HepG2 (cell line): ENCODE data around the gene CNPY4. TPM values are rescaled to one million over a fixed set of nuclear protein-coding genes. Genes with fewer than 3 reads are reported as not detected.

ENCODE experiments used
- ATAC-seq: fragments of 200-7000 bp; cut with Tn5 transposase; 3 replicates; pipeline ENCODE4 v1.9.1; 2020; ENCODE audit warnings: mild to moderate bottlenecking, moderate library complexity
- BruUV-seq: library from RNA; stranded (reverse); fragments of 400-500 nt; replicated peaks from 2 replicates; lab custom pipeline; 2021; lab: Mats Ljungman, UMichigan
- CTCF ChIA-PET: fragments of 300-600 bp; formaldehyde crosslinking; extraction: SDS; loops from one replicate; lab custom pipeline; 2021; ENCODE audit warnings: low total read pairs, inconsistent platforms, low intra/inter-chr PET ratio; lab: Yijun Ruan, JAX
- POLR2A ChIA-PET: fragments of 350-600 bp; sonication (Branson Sonifier 250); formaldehyde crosslinking; loops from one replicate; lab custom pipeline; 2020; ENCODE audit warnings: antibody characterized with exemption, inconsistent platforms; lab: Yijun Ruan, JAX
- DNase-seq: peaks from one replicate; pipeline ENCODE4 v3.0.0-alpha.2; 2015; ENCODE audit warnings: low spot score
- FAIRE-seq: peaks from 3 replicates; lab custom pipeline; 2011; peaks lifted over from hg19 to GRCh38; lab: Jason Lieb, UNC
- H2AFZ ChIP-seq: one replicate; pipeline ENCODE4 v1.6.1; 2011; ENCODE audit warnings: low read length, inconsistent platforms
- H3K27ac ChIP-seq: fragments of 300-600 bp; 3 replicates; pipeline ENCODE4 v1.8.0; 2011; ENCODE audit warnings: mixed run types, mild to moderate bottlenecking, mixed read lengths, low read length, inconsistent platforms; ENCODE audit not compliant: insufficient read depth; ENCODE audit errors: extremely low read length
- H3K27me3 ChIP-seq, 2 experiments: fragments of 200-600 bp in 1 of 2; 2 replicates in 1 of 2; 3 replicates in 1 of 2; pipeline versions ENCODE4 v1.6.0 to v1.8.0; 2011; ENCODE audit warnings: low read length in 2 of 2, mild to moderate bottlenecking in 2 of 2, moderate library complexity in 2 of 2, inconsistent platforms in 1 of 2; ENCODE audit not compliant: insufficient read depth in 2 of 2, control insufficient read depth in 1 of 2
- H3K36me3 ChIP-seq, 2 experiments: fragments of 200-600 bp in 1 of 2; replicated peaks in 1 of 2; 2 replicates in 1 of 2; 3 replicates in 1 of 2; pipeline versions ENCODE4 v1.5.1 to v1.8.0; 2011; ENCODE audit warnings: low read length in 2 of 2, inconsistent platforms in 1 of 2; ENCODE audit not compliant: insufficient read depth in 2 of 2, control insufficient read depth in 1 of 2
- H3K4me1 ChIP-seq: 2 replicates; pipeline ENCODE4 v1.5.1; 2012; ENCODE audit warnings: low read length, inconsistent platforms; ENCODE audit not compliant: insufficient read depth
- H3K4me2 ChIP-seq: 2 replicates; pipeline ENCODE4 v1.6.0; 2011; ENCODE audit warnings: low read depth, low read length, inconsistent platforms
- H3K4me3 ChIP-seq, 3 experiments: fragments of 200-600 bp in 1 of 3; sonication (generic), shearing (Covaris generic) in 1 of 3; replicated peaks in 1 of 3; 2 replicates each; pipeline ENCODE4 v1.5.1; 2011 to 2016; ENCODE audit warnings: low read length in 3 of 3, inconsistent platforms in 2 of 3, low read depth in 2 of 3, mild to moderate bottlenecking in 2 of 3, control low read depth in 1 of 3, mixed read lengths in 1 of 3; ENCODE audit not compliant: insufficient read depth in 1 of 3
- H3K79me2 ChIP-seq: one replicate; pipeline ENCODE4 v1.6.1; 2011; ENCODE audit warnings: low read length, inconsistent platforms; ENCODE audit not compliant: insufficient read depth
- H3K9ac ChIP-seq: 2 replicates; pipeline ENCODE4 v1.6.0; 2011; ENCODE audit warnings: mild to moderate bottlenecking, low read depth, low read length, inconsistent platforms; ENCODE audit not compliant: insufficient read depth
- H3K9me3 ChIP-seq: 2 replicates; pipeline ENCODE4 v1.5.1; 2012; ENCODE audit warnings: mild to moderate bottlenecking, low read length
- H4K20me1 ChIP-seq: 2 replicates; pipeline ENCODE4 v1.6.0; 2011; ENCODE audit warnings: inconsistent platforms, mild to moderate bottlenecking, low read length, moderate library complexity; ENCODE audit not compliant: insufficient read depth
- CHCHD3 ChIP-seq: sonication (generic); formaldehyde crosslinking; IDR thresholded peaks from 2 replicates; pipeline ENCODE4 v1.8.0; 2022; ENCODE audit warnings: mild to moderate bottlenecking, missing genetic modification reagents, moderate library complexity
- EZH2 ChIP-seq: conservative IDR thresholded peaks from 2 replicates; pipeline ENCODE4 v1.6.1; 2012; ENCODE audit warnings: mild to moderate bottlenecking, low read depth, low read length, moderate library complexity
- FOXA1 ChIP-seq, 2 experiments: fragments of 450-650 bp in 1 of 2; sonication (generic) in 1 of 2; formaldehyde crosslinking in 1 of 2; IDR thresholded peaks; 2 replicates each; pipeline versions ENCODE4 v1.4.0 to v1.6.1; 2016 to 2020; ENCODE audit warnings: missing genetic modification reagents in 1 of 2
- FOXM1 ChIP-seq: sonication (generic); formaldehyde crosslinking; IDR thresholded peaks from 2 replicates; pipeline ENCODE4 v1.5.0; 2020; ENCODE audit warnings: missing genetic modification reagents
- GABPA ChIP-seq, 2 experiments: IDR thresholded peaks; 2 replicates each; pipeline ENCODE4 v1.6.1; 2011 to 2016; ENCODE audit warnings: low read depth in 2 of 2, low read length in 1 of 2, missing biosample characterization in 1 of 2, missing genetic modification characterization in 1 of 2
- GZF1 ChIP-seq: sonication (generic); formaldehyde crosslinking; IDR thresholded peaks from 2 replicates; pipeline ENCODE4 v1.5.1; 2020; ENCODE audit warnings: mild to moderate bottlenecking, missing genetic modification reagents
- ISL2 ChIP-seq: sonication (generic); formaldehyde crosslinking; IDR thresholded peaks from 2 replicates; pipeline ENCODE4 v1.5.0; 2020; ENCODE audit warnings: missing genetic modification reagents
- JUN ChIP-seq: sonication (generic); formaldehyde crosslinking; IDR thresholded peaks from 2 replicates; pipeline ENCODE4 v1.4.0; 2020; ENCODE audit warnings: mild to moderate bottlenecking, missing genetic modification reagents
- KDM5B ChIP-seq: sonication (generic); formaldehyde crosslinking; IDR thresholded peaks from 2 replicates; pipeline ENCODE4 v1.4.0; 2020; ENCODE audit warnings: missing genetic modification reagents, mild to moderate bottlenecking, borderline replicate concordance
- MIXL1 ChIP-seq: IDR thresholded peaks from 2 replicates; pipeline ENCODE4 v1.6.1; 2016
- NR2C2 ChIP-seq: sonication (generic); formaldehyde crosslinking; IDR thresholded peaks from 2 replicates; pipeline ENCODE4 v1.4.0; 2020; ENCODE audit warnings: missing genetic modification reagents, mild to moderate bottlenecking, moderate library complexity, borderline replicate concordance
- RFX3 ChIP-seq: IDR thresholded peaks from 2 replicates; pipeline ENCODE4 v1.6.1; 2016; ENCODE audit warnings: missing biosample characterization, missing genetic modification reagents
- RFXAP ChIP-seq: sonication (generic); formaldehyde crosslinking; IDR thresholded peaks from 2 replicates; pipeline ENCODE4 v1.4.0; 2020; ENCODE audit warnings: missing genetic modification reagents, borderline replicate concordance
- SALL2 ChIP-seq: sonication (generic); formaldehyde crosslinking; IDR thresholded peaks from 2 replicates; pipeline ENCODE4 v1.8.1; 2023; ENCODE audit warnings: mild to moderate bottlenecking, missing genetic modification reagents, inconsistent platforms
- SKI ChIP-seq: fragments of 450-650 bp; IDR thresholded peaks from one replicate; pipeline ENCODE4 v1.6.1; 2018; ENCODE audit warnings: mild to moderate bottlenecking; ENCODE audit not compliant: partially characterized antibody
- SP140L ChIP-seq: sonication (generic); formaldehyde crosslinking; IDR thresholded peaks from 2 replicates; pipeline ENCODE4 v1.4.0; 2020; ENCODE audit warnings: missing genetic modification reagents, borderline replicate concordance
- SPEN ChIP-seq: sonication (generic); formaldehyde crosslinking; IDR thresholded peaks from 2 replicates; pipeline ENCODE4 v1.5.1; 2020; ENCODE audit warnings: low read depth, mild to moderate bottlenecking, missing genetic modification reagents
- ZNF282 ChIP-seq: fragments of 450-650 bp; IDR thresholded peaks from 2 replicates; pipeline ENCODE4 v1.6.1; 2018; ENCODE audit not compliant: partially characterized antibody
- ZNF382 ChIP-seq: sonication (generic); formaldehyde crosslinking; IDR thresholded peaks from 2 replicates; pipeline ENCODE4 v1.5.0; 2020; ENCODE audit warnings: missing genetic modification reagents, mild to moderate bottlenecking, borderline replicate concordance
- ZNF432 ChIP-seq: sonication (generic); formaldehyde crosslinking; IDR thresholded peaks from 2 replicates; pipeline ENCODE4 v1.5.0; 2020; ENCODE audit warnings: missing genetic modification reagents, mild to moderate bottlenecking, borderline replicate concordance
- ZNF556 ChIP-seq: sonication (generic); formaldehyde crosslinking; IDR thresholded peaks from 2 replicates; pipeline ENCODE4 v1.4.0; 2020; ENCODE audit warnings: mild to moderate bottlenecking, missing genetic modification reagents, borderline replicate concordance
- ZNF644 ChIP-seq: IDR thresholded peaks from 2 replicates; pipeline ENCODE4 v1.6.1; 2016; ENCODE audit warnings: low read depth
- WGBS: methylation state at CpG from one replicate; pipeline ENCODE4 v1.1.6; 2017; ENCODE audit warnings: low lambda C conversion rate; 5-methylcytosine and 5-hydroxymethylcytosine counted together
- in situ Hi-C: cut with HindIII; loops from 2 replicates; pipeline ENCODE4 v1.10.0; 2017; ENCODE audit warnings: low pct_unique_long_range_greater_than_20kb; ENCODE audit not compliant: extremely low pct_ligation_motif_present
- intact Hi-C: fragments of 100-400 bp; cut with micrococcal nuclease; formaldehyde crosslinking; loops from one replicate; pipeline ENCODE4 v1.10.0; 2022; ENCODE audit not compliant: unreplicated experiment
- polyA plus RNA-seq, 8 experiments: library from polyadenylated mRNA; depleted of rRNA in 3 of 8; stranded (reverse) in 7 of 8; unstranded in 1 of 8; fragments of >200 nt; fragmentation: Illumina TruSeq in 4 of 8; extraction: Trizol in 4 of 8; gene quantifications; 2 replicates each; pipeline versions ENCODE4 v1.2.1 to v1.2.3, GENCODE V29; 2011 to 2016; ENCODE audit warnings: low read depth in 4 of 8, missing spikeins in 1 of 8, mixed read lengths in 1 of 8; ENCODE audit not compliant: insufficient read depth in 1 of 8
- total RNA-seq, 5 experiments: library from RNA; depleted of rRNA; stranded (reverse); fragments of >200 nt; fragmentation: Illumina TruSeq; extraction: Trizol; gene quantifications; 2 replicates each; pipeline ENCODE4 v1.2.3, GENCODE V29; 2016; ENCODE audit warnings: low read depth in 1 of 5
- TF ChIP-seq, protein P1 (sequence below): sonication (generic); formaldehyde crosslinking; IDR thresholded peaks from 2 replicates; pipeline ENCODE4 v1.8.0; 2022; ENCODE audit warnings: missing genetic modification reagents, mild to moderate bottlenecking, borderline replicate concordance

Gene CNPY4
- total and polyA plus RNA-seq, 2 of the 13 experiments (the other 11 are each of a cell fraction or from before 2014, with no cell fraction given): 6.2 to 12.7 TPM

DNA sequence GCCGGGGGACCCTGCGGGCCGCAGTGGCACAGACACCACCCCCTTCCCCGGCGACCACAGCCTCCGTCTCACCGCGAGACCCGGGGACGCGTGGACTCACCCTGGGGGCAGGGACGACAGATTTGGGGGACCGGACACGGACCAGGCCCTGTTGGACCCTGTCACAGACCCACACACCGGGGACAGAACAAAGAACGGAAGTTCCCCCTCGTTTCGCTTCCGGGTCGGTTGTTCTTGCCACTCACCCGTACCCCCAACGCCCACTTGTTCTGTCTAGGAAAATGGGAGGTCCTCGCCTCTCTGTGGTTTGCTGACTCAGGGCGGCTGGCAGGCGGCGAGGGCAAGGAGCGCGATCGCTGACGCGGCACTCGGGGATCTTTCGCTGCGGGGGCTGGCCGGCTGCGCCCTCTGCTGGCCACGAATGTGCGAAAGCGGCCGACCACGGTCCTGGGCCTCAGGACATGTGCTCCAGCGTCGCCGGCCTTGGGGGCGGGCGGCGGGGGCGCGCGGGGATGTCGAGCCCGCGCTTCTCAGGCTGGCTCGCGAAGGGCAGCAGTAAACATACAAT is 37.8 kb upstream of the CNPY4 start, which contains the start of gene ZNF3 (continued):
- TF ChIP-seq EZH2 (no peak), ZNF556 (CRISPR knock-in tag) (peak; percentile 92; the same call in 1 of the 2 replicates), ZNF282 (no peak), SP140L (no peak; the same call in 1 of the 2 replicates), FOXM1 (CRISPR knock-in tag) (no peak)

DNA sequence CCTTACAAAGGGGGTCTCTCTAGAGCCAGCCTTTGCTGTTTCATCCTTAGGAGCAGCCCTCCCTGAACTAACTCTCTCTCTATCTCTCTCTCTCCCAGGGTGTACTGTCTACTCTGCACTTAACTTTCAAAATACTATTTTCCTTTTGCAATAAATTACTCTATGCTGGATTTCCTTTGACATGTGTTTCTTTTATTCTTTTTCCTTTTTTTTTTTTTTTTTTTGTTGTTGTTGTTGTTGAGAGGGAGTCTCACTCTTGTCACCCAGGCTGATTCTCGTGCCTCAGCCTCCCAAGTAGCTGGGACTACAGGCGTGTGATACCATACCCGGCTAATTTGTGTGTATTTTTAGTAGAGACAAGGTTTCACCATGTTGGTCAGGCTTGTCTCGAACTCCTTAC is 36.5 kb upstream of the CNPY4 start:
- WGBS: 56% methylated on average over 4 of the region's 4 CpGs
- ChIA-PET CTCF (no interaction called here), POLR2A (interaction anchor here (0.6 to 2.1 kb wide), 6 partner anchors 13 to 107 kb away, joined by 3 to 8 read pairs (median 4); partner anchors contain the start of genes AP4M1, AZGP1 and MCM7)
- no TSS peak for BruUV-seq
- in situ Hi-C loops (no loop called here), intact Hi-C loops (loop anchor here (5.0 kb wide), 1 partner anchor 44 kb away; the partner anchor contains the start of gene MBLAC1)
- TF ChIP-seq, protein P1, sequence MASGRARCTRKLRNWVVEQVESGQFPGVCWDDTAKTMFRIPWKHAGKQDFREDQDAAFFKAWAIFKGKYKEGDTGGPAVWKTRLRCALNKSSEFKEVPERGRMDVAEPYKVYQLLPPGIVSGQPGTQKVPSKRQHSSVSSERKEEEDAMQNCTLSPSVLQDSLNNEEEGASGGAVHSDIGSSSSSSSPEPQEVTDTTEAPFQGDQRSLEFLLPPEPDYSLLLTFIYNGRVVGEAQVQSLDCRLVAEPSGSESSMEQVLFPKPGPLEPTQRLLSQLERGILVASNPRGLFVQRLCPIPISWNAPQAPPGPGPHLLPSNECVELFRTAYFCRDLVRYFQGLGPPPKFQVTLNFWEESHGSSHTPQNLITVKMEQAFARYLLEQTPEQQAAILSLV (CRISPR knock-in tag): no peak
- TF ChIP-seq SKI (no peak), SPEN (CRISPR knock-in tag) (no peak), KDM5B (CRISPR knock-in tag) (no peak), RFX3 (no peak), ZNF644 (CRISPR knock-in tag) (no peak), FOXA1 (IDR thresholded peaks at IDR 0.05) (no peak), FOXA1 (CRISPR knock-in tag; IDR thresholded peaks at IDR 0.05) (no peak), MIXL1 (no peak), ISL2 (CRISPR knock-in tag) (no peak), JUN (CRISPR knock-in tag) (no peak), GZF1 (CRISPR knock-in tag) (no peak), GABPA (IDR thresholded peaks at IDR 0.05; ENCODE audit: low read depth, low read length) (no peak), GABPA (CRISPR knock-in tag; IDR thresholded peaks at IDR 0.05; ENCODE audit: low read depth) (no peak), SALL2 (CRISPR knock-in tag) (no peak), CHCHD3 (CRISPR knock-in tag) (no peak), ZNF382 (CRISPR knock-in tag) (no peak), NR2C2 (CRISPR knock-in tag) (no peak), RFXAP (CRISPR knock-in tag) (no peak), ZNF432 (CRISPR knock-in tag) (no peak)
- no peak for DNase-seq
- Histone ChIP-seq H3K79me2 (peaks cover 36% of the 10 kb centered on the region), H2AFZ (no peak overlapping the region), H3K9ac (peak overlapping the region; percentile 24; the same call in 1 of the 2 replicates), H3K4me2 (peak overlapping the region; percentile 65), H3K36me3 (peaks cover 0 to 5% of the 10 kb centered on the region in 2 experiments; a peak in 3 of 5 replicates), H3K4me3 (no peak overlapping the region), H3K27ac (peak overlapping the region; percentile 68), H3K9me3 (no peaks in the 10 kb centered on the region), H3K4me1 (peaks cover 32% of the 10 kb centered on the region), H3K27me3 (no peaks in the 10 kb centered on the region; a peak in 1 of 5 replicates), H4K20me1 (peaks cover 17% of the 10 kb centered on the region)
- FAIRE-seq: no peak
- no peak for ATAC-seq
